Erythroblast (primary cell): ENCODE results near the gene SPDL1.

Source experiments
- DNase-seq, 2 experiments: peaks; one replicate each; lab custom pipeline; 2025; lab: John Stamatoyannopoulos, UW
- GATA1 ChIP-seq: IDR thresholded peaks from 2 replicates; pipeline ENCODE4 v1.6.1; 2011; ENCODE audit warnings: low read depth, mild to moderate bottlenecking, control low read depth, low read length, moderate library complexity
- POLR2A ChIP-seq: IDR thresholded peaks from 2 replicates; pipeline ENCODE4 v1.6.1; 2011; ENCODE audit warnings: mild to moderate bottlenecking, low read length

The SPDL1 gene

GRCh38 chr5:169649486-169649885, 65.9 kb downstream of the SPDL1 start:
- no peak for DNase-seq

GRCh38 chr5:169650701-169651331, 67.2 kb downstream of the SPDL1 start:
- TF ChIP-seq GATA1 (no peak), POLR2A (no peak)
- DNase-seq = no peak

More at GRCh38 chr5:169649486-169649885, 65.9 kb downstream of the SPDL1 start:
- no peak for TF ChIP-seq POLR2A
- TF ChIP-seq GATA1 = no peak

GRCh38 chr5:169651526-169651925, 68.0 kb downstream of the SPDL1 start:
- no peak for TF ChIP-seq GATA1
- TF ChIP-seq POLR2A = no peak
- no peak for DNase-seq

DNA sequence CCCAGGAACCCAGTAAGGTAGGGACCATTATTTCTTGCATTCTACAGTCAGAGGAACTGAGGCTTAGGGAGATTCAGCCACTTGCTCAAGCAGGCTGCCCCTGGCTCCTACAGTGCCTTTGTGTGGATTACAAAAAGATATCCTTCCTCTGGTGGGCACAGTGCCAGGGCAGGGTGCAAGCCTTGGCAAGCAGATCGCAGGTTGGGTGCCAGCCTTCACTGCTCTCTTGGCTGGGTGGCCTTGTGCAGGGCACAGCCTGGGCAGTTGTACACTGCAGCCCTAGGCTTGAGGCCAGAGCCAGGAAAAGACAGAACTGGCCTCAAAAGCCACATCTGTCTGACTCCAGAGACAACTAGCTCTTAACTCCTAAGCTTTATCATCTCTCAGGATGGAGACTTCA, 68.5 kb downstream of the SPDL1 start:
- no peak for TF ChIP-seq POLR2A
- TF ChIP-seq GATA1 = no peak

GRCh38 chr5:169653091-169653490, 69.5 kb downstream of the SPDL1 start:
- no peak for DNase-seq
- no peak for TF ChIP-seq POLR2A
- no peak for TF ChIP-seq GATA1

More for the DNA sequence above, 68.5 kb downstream of the SPDL1 start:
- DNase-seq = no peak
